HPDE6-E6E7 (cell line): ENCODE results near the gene TM7SF2.
A peak's percentile ranks its signal among the peaks of the same experiment; 100 is the strongest.

Experiments
- DNase-seq: peaks from one replicate; pipeline ENCODE4 v3.0.0; 2011; ENCODE audit warnings: missing footprints; ENCODE audit errors: extremely low spot score

TM7SF2 gene

GRCh38 chr11:65111744-65112545 lies at the start of gene TM7SF2:
TM7SF2 (plus strand) TSS chr11:65111872; CDS start chr11:65112016, 144 bp downstream.
- peak; percentile 94 for DNase-seq

- DNase-seq: peak; percentile 15
Observed at GRCh38 chr11:65063532-65063931, 48.1 kb upstream of the TM7SF2 start.

GRCh38 chr11:65064847-65065240 lies 46.8 kb upstream of the TM7SF2 start:
- no peak for DNase-seq

- no peak for DNase-seq
Observed at GRCh38 chr11:65065851-65066250, 45.8 kb upstream of the TM7SF2 start.

GRCh38 chr11:65066315-65066714 lies 45.4 kb upstream of the TM7SF2 start:
- DNase-seq: no peak

GRCh38 chr11:65066805-65067291 lies 44.8 kb upstream of the TM7SF2 start:
- no peak for DNase-seq

- no peak for DNase-seq
Observed at GRCh38 chr11:65067446-65067845, 44.2 kb upstream of the TM7SF2 start.

GRCh38 chr11:65069217-65069616 lies 42.5 kb upstream of the TM7SF2 start:
- DNase-seq: no peak

GRCh38 chr11:65071907-65072630 lies 39.6 kb upstream of the TM7SF2 start:
- no peak for DNase-seq

- no peak for DNase-seq
Observed at GRCh38 chr11:65072631-65072966, 39.1 kb upstream of the TM7SF2 start.

GRCh38 chr11:65077451-65077850 lies 34.2 kb upstream of the TM7SF2 start:
- no peak for DNase-seq

- DNase-seq: no peak
Observed at GRCh38 chr11:65078151-65078550, 33.5 kb upstream of the TM7SF2 start.

GRCh38 chr11:65078786-65079342 lies 32.8 kb upstream of the TM7SF2 start:
- no peak for DNase-seq

- DNase-seq: no peak
Observed at GRCh38 chr11:65083134-65083833, 28.4 kb upstream of the TM7SF2 start.

- peak; percentile 98 for DNase-seq
Observed at GRCh38 chr11:65083834-65084597, 27.7 kb upstream of the TM7SF2 start, which contains the start of the genes CDCA5 and ZFPL1. CDCA5 (minus strand) TSS chr11:65084040; CDS start chr11:65083978, 62 bp downstream. ZFPL1 (plus strand) TSS chr11:65084222; CDS start chr11:65084699, 477 bp downstream.

- no peak for DNase-seq
Observed at GRCh38 chr11:65084598-65085375, 26.9 kb upstream of the TM7SF2 start.

- no peak for DNase-seq
Observed at GRCh38 chr11:65085446-65085845, 26.2 kb upstream of the TM7SF2 start.

GRCh38 chr11:65086809-65087208 lies 24.9 kb upstream of the TM7SF2 start:
- DNase-seq: no peak

- DNase-seq: no peak
Observed at GRCh38 chr11:65087216-65087615, 24.5 kb upstream of the TM7SF2 start.

GRCh38 chr11:65087827-65088226 lies 23.8 kb upstream of the TM7SF2 start:
- DNase-seq: no peak
